OCI-LY7 (cell line): ENCODE data around the gene GEMIN7.

Experiments used
- EZH2phosphoT487 ChIP-seq: fragments of 200-600 bp; sonication (generic); IDR thresholded peaks from 2 replicates; pipeline ENCODE4 v1.6.1; 2018; ENCODE audit warnings: low read depth, borderline replicate concordance, mild to moderate bottlenecking, mixed run types, antibody characterized with exemption, low read length, moderate library complexity, mixed read lengths
- TF ChIP-seq, protein P1 (sequence below): fragments of 200-600 bp; sonication (generic); conservative IDR thresholded peaks from 2 replicates; pipeline ENCODE4 v1.5.1; 2014; ENCODE audit warnings: mild to moderate bottlenecking, antibody characterized with exemption, low read length, moderate library complexity, mixed read lengths

DNA sequence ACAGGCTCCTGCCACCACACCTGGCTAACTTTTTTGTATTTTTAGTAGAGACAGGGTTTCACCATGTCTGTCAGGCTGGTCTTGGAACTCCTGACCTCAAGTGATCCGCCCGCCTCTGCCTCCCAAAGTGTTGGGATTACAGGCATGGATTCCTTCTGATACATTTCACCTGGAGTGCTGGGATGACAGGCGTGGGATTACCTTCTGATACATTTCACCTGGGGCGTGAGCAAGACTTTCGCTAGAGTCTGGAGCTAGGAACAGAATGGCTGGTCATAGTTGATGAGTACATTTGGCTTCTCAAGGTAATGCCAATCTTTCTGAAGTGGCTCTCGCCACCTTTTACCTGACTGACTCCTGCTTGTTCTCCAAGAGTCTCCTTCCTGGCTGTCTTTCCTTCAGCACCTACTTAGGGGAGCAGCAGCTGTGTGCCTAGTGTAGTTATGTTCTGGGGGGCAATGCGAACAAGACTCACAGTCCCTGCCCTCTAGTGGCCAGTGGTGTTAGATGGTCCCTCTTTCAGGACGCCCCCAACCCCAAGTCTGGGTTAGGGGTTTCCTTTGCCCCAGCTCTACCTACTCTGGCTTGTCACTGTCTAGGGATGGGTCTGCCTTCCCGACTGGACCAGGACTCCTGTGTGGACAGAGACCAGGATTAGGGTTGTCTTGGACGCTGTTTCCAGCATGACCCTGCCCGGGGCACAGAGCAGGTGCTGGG is 33.2 kb downstream of the GEMIN7 start:
- TF ChIP-seq, protein P1, sequence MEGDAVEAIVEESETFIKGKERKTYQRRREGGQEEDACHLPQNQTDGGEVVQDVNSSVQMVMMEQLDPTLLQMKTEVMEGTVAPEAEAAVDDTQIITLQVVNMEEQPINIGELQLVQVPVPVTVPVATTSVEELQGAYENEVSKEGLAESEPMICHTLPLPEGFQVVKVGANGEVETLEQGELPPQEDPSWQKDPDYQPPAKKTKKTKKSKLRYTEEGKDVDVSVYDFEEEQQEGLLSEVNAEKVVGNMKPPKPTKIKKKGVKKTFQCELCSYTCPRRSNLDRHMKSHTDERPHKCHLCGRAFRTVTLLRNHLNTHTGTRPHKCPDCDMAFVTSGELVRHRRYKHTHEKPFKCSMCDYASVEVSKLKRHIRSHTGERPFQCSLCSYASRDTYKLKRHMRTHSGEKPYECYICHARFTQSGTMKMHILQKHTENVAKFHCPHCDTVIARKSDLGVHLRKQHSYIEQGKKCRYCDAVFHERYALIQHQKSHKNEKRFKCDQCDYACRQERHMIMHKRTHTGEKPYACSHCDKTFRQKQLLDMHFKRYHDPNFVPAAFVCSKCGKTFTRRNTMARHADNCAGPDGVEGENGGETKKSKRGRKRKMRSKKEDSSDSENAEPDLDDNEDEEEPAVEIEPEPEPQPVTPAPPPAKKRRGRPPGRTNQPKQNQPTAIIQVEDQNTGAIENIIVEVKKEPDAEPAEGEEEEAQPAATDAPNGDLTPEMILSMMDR, result no peak
- no peak for TF ChIP-seq EZH2phosphoT487
